ENCODE data around the gene PHEX. TPM values are rescaled to one million over a fixed set of nuclear protein-coding genes. Genes with fewer than 3 reads are reported as not detected.
"Not testable (repeated sequence)": the region's sequence is repeated elsewhere in the genome, so short reads cannot be mapped to it uniquely, and the experiment has no call there.

Gene PHEX
- total RNA-seq, 1 experiment from 2014 or later: 0.04 TPM

- peaks cover 14% of the 10 kb centered on the region for H3K9me3 Mint-ChIP-seq
- no peak for DNase-seq (ENCODE audit: low spot score)
- no peaks in the 10 kb centered on the region for H3K27me3 Mint-ChIP-seq (ENCODE audit: low read depth)
- peak; percentile 82 for ATAC-seq
- ChIA-PET CTCF (interaction anchor here (0.8 to 1.1 kb wide), 4 partner anchors 44 to 293 kb away, joined by 3 to 9 read pairs (median 4); no protein-coding TSS in a partner anchor), POLR2A (no interaction called here)
- H3K36me3 Mint-ChIP-seq: peaks cover 4% of the 10 kb centered on the region
- H3K4me3 Mint-ChIP-seq: no peak overlapping the region
- no peak overlapping the region for H3K27ac Mint-ChIP-seq
- no peaks in the 10 kb centered on the region for H3K4me1 Mint-ChIP-seq
- TF ChIP-seq, protein P1, sequence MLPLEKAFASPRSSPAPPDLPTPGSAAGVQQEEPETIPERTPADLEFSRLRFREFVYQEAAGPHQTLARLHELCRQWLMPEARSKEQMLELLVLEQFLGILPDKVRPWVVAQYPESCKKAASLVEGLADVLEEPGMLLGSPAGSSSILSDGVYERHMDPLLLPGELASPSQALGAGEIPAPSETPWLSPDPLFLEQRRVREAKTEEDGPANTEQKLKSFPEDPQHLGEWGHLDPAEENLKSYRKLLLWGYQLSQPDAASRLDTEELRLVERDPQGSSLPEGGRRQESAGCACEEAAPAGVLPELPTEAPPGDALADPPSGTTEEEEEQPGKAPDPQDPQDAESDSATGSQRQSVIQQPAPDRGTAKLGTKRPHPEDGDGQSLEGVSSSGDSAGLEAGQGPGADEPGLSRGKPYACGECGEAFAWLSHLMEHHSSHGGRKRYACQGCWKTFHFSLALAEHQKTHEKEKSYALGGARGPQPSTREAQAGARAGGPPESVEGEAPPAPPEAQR (CRISPR knock-in tag; IDR thresholded peaks at IDR 0.05): no peak
- TF ChIP-seq, protein P2, sequence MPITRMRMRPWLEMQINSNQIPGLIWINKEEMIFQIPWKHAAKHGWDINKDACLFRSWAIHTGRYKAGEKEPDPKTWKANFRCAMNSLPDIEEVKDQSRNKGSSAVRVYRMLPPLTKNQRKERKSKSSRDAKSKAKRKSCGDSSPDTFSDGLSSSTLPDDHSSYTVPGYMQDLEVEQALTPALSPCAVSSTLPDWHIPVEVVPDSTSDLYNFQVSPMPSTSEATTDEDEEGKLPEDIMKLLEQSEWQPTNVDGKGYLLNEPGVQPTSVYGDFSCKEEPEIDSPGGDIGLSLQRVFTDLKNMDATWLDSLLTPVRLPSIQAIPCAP (CRISPR knock-in tag; IDR thresholded peaks at IDR 0.05): no peak
- TF ChIP-seq MXD4 (CRISPR knock-in tag; IDR thresholded peaks at IDR 0.05; ENCODE audit: borderline replicate concordance) (no peak), SMAD3 (CRISPR knock-in tag; IDR thresholded peaks at IDR 0.05; ENCODE audit: borderline replicate concordance) (no peak)
- TF ChIP-seq, protein P3, sequence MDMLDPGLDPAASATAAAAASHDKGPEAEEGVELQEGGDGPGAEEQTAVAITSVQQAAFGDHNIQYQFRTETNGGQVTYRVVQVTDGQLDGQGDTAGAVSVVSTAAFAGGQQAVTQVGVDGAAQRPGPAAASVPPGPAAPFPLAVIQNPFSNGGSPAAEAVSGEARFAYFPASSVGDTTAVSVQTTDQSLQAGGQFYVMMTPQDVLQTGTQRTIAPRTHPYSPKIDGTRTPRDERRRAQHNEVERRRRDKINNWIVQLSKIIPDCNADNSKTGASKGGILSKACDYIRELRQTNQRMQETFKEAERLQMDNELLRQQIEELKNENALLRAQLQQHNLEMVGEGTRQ (CRISPR knock-in tag; IDR thresholded peaks at IDR 0.05): no peak
Measured at GRCh38 chrX:22278375-22278774, 246.2 kb downstream of the PHEX start.

DNA sequence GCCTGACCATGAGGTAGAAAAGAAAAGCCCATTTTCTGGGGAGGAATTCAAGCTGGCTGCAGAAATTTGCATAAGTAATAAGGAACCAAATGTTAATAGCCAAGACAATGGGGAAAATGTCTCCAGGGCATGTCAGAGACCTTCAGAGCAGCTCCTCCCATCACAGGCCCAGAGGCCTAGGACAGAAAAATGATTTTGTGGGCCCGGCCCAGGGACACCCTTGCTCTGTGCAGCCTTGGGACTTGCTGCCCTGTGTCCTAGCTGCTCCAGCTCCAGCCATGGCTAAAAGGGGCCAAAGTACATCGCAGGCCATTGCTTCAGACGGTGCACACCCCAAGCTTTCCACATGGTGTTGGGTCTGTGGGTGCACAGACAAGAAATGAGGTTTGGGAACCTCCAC, 257.1 kb downstream of the PHEX start:
- CTCF ChIA-PET; ATAC-seq; H3K27me3 Mint-ChIP-seq (ENCODE audit: low read depth); H3K27ac Mint-ChIP-seq; POLR2A ChIA-PET; DNase-seq (ENCODE audit: low spot score); H3K4me1 Mint-ChIP-seq; H3K4me3 Mint-ChIP-seq: not testable (repeated sequence)
- peaks cover 11% of the 10 kb centered on the region for H3K36me3 Mint-ChIP-seq
- peaks cover 21% of the 10 kb centered on the region for H3K9me3 Mint-ChIP-seq

DNA sequence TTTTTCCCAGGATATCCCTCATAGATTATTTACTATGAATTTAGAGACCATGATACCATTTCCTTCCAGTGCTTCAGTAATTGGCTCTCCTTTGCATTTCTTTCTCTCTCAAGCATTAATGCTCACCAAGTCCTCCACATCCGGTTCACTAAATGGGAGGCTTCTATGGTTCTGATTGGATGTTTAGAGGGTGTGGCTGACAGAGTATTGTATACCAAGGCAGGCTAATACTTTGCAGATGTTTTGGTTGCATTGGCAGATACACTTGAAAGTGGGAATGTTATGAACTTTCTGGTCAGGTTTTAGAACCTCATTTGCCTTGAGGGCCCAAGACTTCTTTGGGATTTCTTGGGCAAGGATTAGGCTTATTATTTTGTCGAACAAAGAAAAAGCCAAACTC, 264.7 kb downstream of the PHEX start:
- Mint-ChIP-seq H3K27me3 (ENCODE audit: low read depth) (no peaks in the 10 kb centered on the region), H3K4me3 (no peak overlapping the region), H3K9me3 (0 out of 2 replicates have a peak, but pooled peaks cover 7% of the 10 kb centered on the region), H3K27ac (no peak overlapping the region), H3K4me1 (peaks cover 29% of the 10 kb centered on the region), H3K36me3 (no peaks in the 10 kb centered on the region)
- ChIA-PET POLR2A (no interaction called here), CTCF (no interaction called here)
- ATAC-seq (no peak), DNase-seq (ENCODE audit: low spot score) (no peak)
- TF ChIP-seq E2F4 (CRISPR knock-in tag; IDR thresholded peaks at IDR 0.05; ENCODE audit: borderline replicate concordance, low read depth) (no peak), ZNF512 (CRISPR knock-in tag; IDR thresholded peaks at IDR 0.05; ENCODE audit: borderline replicate concordance) (no peak), PRDM15 (CRISPR knock-in tag; IDR thresholded peaks at IDR 0.05) (no peak), KAT7 (CRISPR knock-in tag; IDR thresholded peaks at IDR 0.05; ENCODE audit: borderline replicate concordance) (no peak), ZNF423 (CRISPR knock-in tag; IDR thresholded peaks at IDR 0.05) (no peak), FOXK1 (CRISPR knock-in tag; IDR thresholded peaks at IDR 0.05) (no peak), ETV6 (CRISPR knock-in tag; IDR thresholded peaks at IDR 0.05) (no peak), AR (CRISPR knock-in tag; IDR thresholded peaks at IDR 0.05) (no peak), ZNF138 (CRISPR knock-in tag; conservative IDR thresholded peaks at IDR 0.05) (no peak)
- TF ChIP-seq, protein P4, sequence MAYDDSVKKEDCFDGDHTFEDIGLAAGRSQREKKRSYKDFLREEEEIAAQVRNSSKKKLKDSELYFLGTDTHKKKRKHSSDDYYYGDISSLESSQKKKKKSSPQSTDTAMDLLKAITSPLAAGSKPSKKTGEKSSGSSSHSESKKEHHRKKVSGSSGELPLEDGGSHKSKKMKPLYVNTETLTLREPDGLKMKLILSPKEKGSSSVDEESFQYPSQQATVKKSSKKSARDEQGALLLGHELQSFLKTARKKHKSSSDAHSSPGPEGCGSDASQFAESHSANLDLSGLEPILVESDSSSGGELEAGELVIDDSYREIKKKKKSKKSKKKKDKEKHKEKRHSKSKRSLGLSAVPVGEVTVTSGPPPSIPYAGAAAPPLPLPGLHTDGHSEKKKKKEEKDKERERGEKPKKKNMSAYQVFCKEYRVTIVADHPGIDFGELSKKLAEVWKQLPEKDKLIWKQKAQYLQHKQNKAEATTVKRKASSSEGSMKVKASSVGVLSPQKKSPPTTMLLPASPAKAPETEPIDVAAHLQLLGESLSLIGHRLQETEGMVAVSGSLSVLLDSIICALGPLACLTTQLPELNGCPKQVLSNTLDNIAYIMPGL (CRISPR knock-in tag; IDR thresholded peaks at IDR 0.05): no peak
- TF ChIP-seq, protein P1 (CRISPR knock-in tag; IDR thresholded peaks at IDR 0.05): no peak
